HFF-Myc (cell line): ENCODE results near the gene ETS2.
"Not testable (repeated sequence)": the region's sequence is repeated elsewhere in the genome, so short reads cannot be mapped to it uniquely, and the experiment has no call there.

ENCODE experiments used
- DNase-seq: peaks from one replicate; pipeline ENCODE4 v3.0.0-alpha.2; 2011; ENCODE audit warnings: low read depth; ENCODE audit errors: extremely low read depth
- H3K4me3 ChIP-seq: replicated peaks from 2 replicates; pipeline ENCODE4 v1.5.1; 2011; ENCODE audit warnings: low read depth, mild to moderate bottlenecking, control low read depth, low read length
- CTCF ChIP-seq: IDR thresholded peaks from 2 replicates; pipeline ENCODE4 v1.5.1; 2012; ENCODE audit warnings: mild to moderate bottlenecking, low read depth, low read length, control low read depth; ENCODE audit errors: missing control alignments

Gene ETS2

GRCh38 chr21:38843806-38844503 lies 38.2 kb downstream of the ETS2 start:
- no peak for DNase-seq
- TF ChIP-seq CTCF, result no peak
- H3K4me3 ChIP-seq, result no peak overlapping the region

GRCh38 chr21:38845374-38845773 lies 39.6 kb downstream of the ETS2 start:
- DNase-seq, H3K4me3 ChIP-seq: not testable (repeated sequence)

GRCh38 chr21:38847556-38847955 lies 41.8 kb downstream of the ETS2 start:
- no peak for DNase-seq
- no peak for TF ChIP-seq CTCF
- no peak overlapping the region for H3K4me3 ChIP-seq

DNA sequence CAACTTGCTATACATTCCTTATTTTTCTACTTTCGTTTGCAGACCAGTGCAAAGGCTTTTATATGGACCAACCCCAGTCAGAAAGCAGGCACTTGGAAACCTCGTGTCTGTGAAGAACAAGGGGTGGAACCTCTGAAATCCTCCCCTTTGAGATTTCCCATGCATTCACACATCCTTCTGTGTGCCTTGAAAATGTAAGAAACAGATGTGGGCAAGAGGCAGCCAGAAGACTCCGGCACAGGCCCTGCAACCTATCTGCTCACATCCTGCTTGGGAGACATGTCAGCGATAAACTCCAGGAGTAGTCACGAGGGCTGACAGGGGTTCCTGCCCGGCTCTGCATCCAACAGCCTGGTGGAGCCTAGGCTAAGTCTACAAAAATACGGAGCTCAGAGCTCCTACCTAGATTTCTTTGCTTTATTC lies 42.5 kb downstream of the ETS2 start:
- no peak for DNase-seq
- H3K4me3 ChIP-seq, result no peak overlapping the region
- TF ChIP-seq CTCF, result no peak

DNA sequence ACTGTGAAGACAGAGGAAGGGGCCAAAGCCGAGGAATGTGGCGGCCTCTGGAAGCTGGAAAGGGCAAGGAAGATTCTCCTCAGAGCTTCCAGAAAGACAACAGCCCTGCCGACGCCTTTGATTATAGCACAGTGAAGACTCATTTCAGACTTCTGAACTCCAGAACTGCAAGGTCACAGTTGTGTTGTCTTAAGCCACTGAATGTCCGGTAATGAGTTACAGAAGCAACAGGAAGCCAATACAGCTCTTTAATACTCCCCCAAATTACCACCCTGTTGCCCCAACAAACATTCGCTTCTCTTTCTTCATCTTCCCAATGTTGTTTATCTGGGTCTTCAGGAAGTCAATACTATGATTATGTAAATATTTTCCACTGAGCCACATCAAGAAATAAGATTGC lies 44.0 kb downstream of the ETS2 start:
- no peak for DNase-seq
- no peak overlapping the region for H3K4me3 ChIP-seq
- no peak for TF ChIP-seq CTCF

DNA sequence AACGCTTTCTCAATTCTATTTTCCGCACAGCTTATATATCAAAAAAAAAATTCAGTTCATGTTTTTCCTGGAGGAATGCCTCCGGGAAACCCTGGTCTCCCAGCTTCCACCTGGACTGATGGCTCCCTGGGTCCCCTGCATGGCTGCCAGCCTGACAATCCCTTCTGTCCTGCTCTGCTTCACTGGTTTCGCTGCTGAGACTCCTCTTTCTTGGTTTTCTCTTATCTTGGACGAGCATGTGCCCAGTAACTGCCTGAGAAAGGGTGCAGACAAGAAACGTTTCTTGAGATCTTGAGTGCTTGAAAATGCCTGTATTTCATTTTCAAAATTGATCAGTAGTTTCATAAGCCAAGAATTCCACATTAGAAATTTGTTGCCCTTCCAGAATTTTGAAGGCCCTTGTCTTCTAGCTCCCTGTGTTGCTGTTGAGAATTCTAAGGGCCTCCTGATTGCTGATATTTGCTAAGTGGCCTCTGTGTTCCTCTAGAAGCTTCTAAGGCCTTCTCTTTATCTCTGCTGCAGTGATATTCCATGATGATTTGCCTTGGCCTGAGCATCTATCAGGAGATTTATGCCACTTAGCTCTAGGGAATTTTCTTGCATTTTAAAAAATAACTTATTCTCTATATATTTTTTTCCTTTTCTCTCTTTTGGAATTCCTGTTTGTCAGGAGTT lies 44.7 kb downstream of the ETS2 start:
- no peak for DNase-seq
- H3K4me3 ChIP-seq, result no peak overlapping the region
- no peak for TF ChIP-seq CTCF

DNA sequence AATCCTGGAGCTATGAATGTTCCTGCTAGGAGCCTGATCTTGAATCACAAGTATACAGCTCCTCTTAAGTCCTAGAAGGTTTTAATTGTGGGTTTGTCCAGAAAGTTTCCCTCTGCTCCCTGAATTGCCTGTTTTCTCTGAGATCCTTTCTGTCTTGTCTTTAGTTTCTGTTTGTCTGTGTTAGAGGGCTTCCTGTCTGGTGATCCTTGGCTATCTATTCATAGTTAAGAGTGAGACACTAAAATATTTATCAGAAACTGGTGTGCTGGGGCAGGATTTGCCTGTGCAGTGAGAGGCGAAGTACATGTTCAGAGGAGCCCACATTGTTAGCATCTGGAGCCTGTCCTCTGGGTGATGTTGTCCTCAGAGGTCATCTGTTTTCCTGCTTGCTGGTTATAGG lies 45.4 kb downstream of the ETS2 start:
- no peak for DNase-seq
- no peak overlapping the region for H3K4me3 ChIP-seq
- no peak for TF ChIP-seq CTCF
